ENCODE measurements around the gene COL25A1.

COL25A1 gene

GRCh38 chr4:108804648-108805273 lies 497.7 kb downstream of the COL25A1 start:
- no peak for DNase-seq (ENCODE audit: low spot score)

GRCh38 chr4:108799306-108799705 lies 503.2 kb downstream of the COL25A1 start:
- no peak for DNase-seq (ENCODE audit: low spot score)
- Histone ChIP-seq H3K27ac (no peak overlapping the region), H3K4me3 (no peak overlapping the region)
- TF ChIP-seq CTCF (IDR thresholded peaks at IDR 0.05) = no peak

More at GRCh38 chr4:108804648-108805273, 497.7 kb downstream of the COL25A1 start:
- Histone ChIP-seq H3K4me3 (no peak overlapping the region), H3K27ac (no peak overlapping the region)
- TF ChIP-seq CTCF (IDR thresholded peaks at IDR 0.05) = no peak

DNA sequence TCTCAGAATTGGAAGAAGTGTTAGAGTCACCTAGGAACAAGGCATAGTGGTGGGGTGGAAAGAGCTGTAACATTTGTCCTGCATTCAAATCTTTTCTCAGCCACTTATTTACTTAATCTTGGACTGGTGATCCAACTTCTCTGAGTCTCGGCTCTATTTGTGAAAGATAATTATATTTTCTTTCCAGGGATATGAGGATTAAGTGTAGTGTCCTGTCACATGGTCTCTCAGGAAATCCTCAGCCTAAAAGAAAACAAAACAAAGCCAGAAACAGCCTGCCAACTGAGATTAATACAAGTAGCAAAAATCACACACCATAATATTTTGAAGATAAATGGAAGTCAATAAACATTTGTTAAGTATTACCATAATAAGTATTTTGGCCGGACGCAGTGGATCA lies 506.3 kb downstream of the COL25A1 start:
- Histone ChIP-seq H3K27ac (no peak overlapping the region), H3K4me3 (no peak overlapping the region)
- no peak for TF ChIP-seq CTCF (IDR thresholded peaks at IDR 0.05)
- DNase-seq (ENCODE audit: low spot score) = no peak

- no peak for DNase-seq (ENCODE audit: low spot score)
- TF ChIP-seq CTCF (IDR thresholded peaks at IDR 0.05) = no peak
- Histone ChIP-seq H3K27ac (no peak overlapping the region), H3K4me3 (no peak overlapping the region)
Measured at GRCh38 chr4:108795733-108796132, 506.7 kb downstream of the COL25A1 start.

DNA sequence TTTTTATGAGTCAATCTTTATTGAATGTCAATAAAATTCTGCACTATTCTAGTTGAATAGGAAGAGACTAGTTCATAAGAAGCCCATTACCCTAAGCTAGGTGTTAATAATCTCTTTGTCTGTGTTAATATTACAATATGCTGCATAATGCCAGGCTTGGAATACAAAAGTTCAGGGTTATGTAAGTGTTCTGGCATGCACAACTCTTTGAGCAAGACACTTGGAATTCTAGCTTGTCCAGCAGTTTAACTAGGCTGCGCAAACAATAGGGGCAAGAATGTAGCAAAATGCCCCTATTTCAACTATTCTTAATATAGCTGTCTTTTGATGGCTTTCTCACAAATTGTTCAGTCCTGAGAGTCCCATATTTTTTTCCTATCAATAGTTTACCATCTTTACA lies 508.3 kb downstream of the COL25A1 start:
- no peak for DNase-seq (ENCODE audit: low spot score)
- TF ChIP-seq CTCF (IDR thresholded peaks at IDR 0.05) = no peak

GRCh38 chr4:108793415-108793814 lies 509.0 kb downstream of the COL25A1 start:
- no peak for DNase-seq (ENCODE audit: low spot score)
- no peak overlapping the region for H3K27ac ChIP-seq
- no peak for TF ChIP-seq CTCF (IDR thresholded peaks at IDR 0.05)
- H3K4me3 ChIP-seq = no peak overlapping the region

More for the DNA sequence above, 508.3 kb downstream of the COL25A1 start:
- H3K27ac ChIP-seq = no peak overlapping the region
- no peak overlapping the region for H3K4me3 ChIP-seq

GRCh38 chr4:108788731-108789130 lies 513.7 kb downstream of the COL25A1 start:
- no peak for TF ChIP-seq CTCF (IDR thresholded peaks at IDR 0.05)
- Histone ChIP-seq H3K27ac (no peak overlapping the region), H3K4me3 (no peak overlapping the region)
- DNase-seq (ENCODE audit: low spot score) = no peak

Data from coronary artery (tissue), 2 donors.